Endothelial cell (in vitro differentiated cells): ENCODE results near the gene SLC25A29. TPM values are rescaled to one million over a fixed set of nuclear protein-coding genes. Genes with fewer than 3 reads are reported as not detected.

Experiments used
- DNase-seq: peaks from one replicate; pipeline ENCODE4 v3.0.0; 2021; ENCODE audit warnings: low spot score
- H3K27ac Mint-ChIP-seq: one replicate; pipeline ENCODE4 v1.8.0; 2021; ENCODE audit warnings: mixed read lengths, inconsistent platforms; ENCODE audit not compliant: unreplicated experiment
- H3K27me3 Mint-ChIP-seq: one replicate; pipeline ENCODE4 v1.8.0; 2021; ENCODE audit warnings: mild to moderate bottlenecking, moderate library complexity, mixed read lengths, inconsistent platforms; ENCODE audit not compliant: unreplicated experiment
- H3K36me3 Mint-ChIP-seq: one replicate; pipeline ENCODE4 v1.8.0; 2021; ENCODE audit warnings: mild to moderate bottlenecking, low read depth, mixed read lengths, inconsistent platforms; ENCODE audit not compliant: unreplicated experiment
- H3K4me1 Mint-ChIP-seq: one replicate; pipeline ENCODE4 v1.8.0; 2021; ENCODE audit warnings: mild to moderate bottlenecking, mixed read lengths, inconsistent platforms; ENCODE audit not compliant: unreplicated experiment
- H3K4me3 Mint-ChIP-seq: one replicate; pipeline ENCODE4 v1.8.0; 2021; ENCODE audit warnings: mild to moderate bottlenecking, mixed read lengths, inconsistent platforms; ENCODE audit not compliant: unreplicated experiment
- H3K9me3 Mint-ChIP-seq: one replicate; pipeline ENCODE4 v1.8.0; 2021; ENCODE audit warnings: mixed read lengths, inconsistent platforms; ENCODE audit not compliant: unreplicated experiment
- total RNA-seq: library from RNA; stranded (reverse); fragmentation: NEBNext Ultra II Directional; extraction: Animal tissue kit (Norgen Biotek cat#: 25700); gene quantifications from one replicate; pipeline ENCODE4 v1.2.1, GENCODE V29; 2021; ENCODE audit not compliant: unreplicated experiment
- TF ChIP-seq, protein P1 (sequence below): fragments of 200-600 bp; sonication (generic); IDR thresholded peaks from one replicate; pipeline ENCODE4 v1.5.0; 2021; ENCODE audit warnings: antibody characterized with exemption; ENCODE audit not compliant: unreplicated experiment

Gene SLC25A29
- total RNA-seq, 1 donor from 2014 or later, result 165 TPM

DNA sequence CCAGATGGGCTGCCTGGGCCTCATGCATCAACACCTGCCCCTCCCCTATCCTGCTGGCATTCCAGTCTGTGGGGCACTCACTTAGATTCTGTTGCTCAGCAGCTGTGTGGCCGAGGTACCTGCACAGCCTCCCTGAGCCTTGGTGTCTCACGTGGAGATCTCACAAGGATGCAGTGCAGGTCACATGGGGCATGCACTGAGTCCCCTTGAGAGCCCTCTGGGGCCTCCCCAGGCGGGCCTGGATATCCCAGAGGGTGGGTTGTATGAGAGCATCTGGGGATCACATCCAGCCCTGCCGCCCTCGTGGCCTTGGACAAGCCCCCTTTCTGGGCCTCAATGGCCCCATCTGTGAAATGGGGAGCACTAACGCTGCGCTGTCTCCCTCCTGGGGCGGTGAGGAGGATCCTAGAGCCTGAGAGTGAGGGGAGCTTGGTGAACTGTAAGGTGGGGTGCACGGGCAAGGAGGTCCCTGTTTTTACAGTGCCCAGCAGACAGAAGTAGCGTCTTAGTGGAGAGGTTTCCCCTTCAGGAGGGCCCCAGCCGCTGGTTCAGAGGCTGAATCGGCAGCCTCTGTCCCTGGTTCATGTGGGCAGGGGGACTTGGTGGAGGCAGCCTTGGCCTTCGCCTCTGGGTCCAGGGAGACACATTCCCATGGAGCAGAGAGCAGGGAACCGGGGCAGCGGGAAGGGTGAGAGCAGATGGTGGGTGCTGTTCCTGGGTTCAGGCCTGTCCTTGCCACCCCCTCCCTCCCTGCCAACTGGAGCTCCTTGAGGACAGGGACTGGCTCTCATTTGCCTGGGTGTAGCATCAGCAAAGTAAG, 16.1 kb upstream of the SLC25A29 start:
- H3K4me3 Mint-ChIP-seq, result peak overlapping the region; percentile 56

DNA sequence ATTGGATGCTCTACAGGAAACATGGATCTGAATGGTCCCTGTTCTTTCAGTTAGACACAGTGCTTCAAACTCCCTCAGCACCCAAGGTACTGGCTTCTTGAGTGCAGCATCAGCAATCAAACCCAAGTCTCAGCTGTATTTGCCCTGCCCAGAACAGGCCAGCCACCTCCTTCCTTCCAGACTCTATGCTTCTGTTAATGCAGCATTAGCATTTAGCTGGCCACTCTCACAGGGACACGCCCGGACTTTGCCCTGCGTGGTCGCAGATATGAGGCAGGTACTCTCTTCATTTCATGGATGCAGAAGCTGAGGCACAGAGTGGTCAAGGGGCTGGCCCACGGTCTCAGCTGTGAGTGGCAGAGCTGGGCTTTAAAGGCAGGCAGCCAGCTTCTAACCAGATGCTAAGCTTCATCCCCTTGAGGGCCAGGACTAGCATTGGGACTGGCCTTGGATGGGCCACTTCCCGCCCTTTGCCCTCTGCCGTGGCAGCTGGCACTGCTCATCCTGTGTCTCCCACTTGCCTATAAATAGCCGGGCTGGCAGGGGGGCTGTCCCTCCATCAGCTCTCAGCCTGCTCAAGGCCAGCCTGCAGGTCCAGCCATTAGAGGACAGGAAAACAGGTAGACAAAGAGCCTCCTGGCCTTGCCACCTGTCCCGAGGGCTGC, 15.4 kb upstream of the SLC25A29 start:
- Mint-ChIP-seq H3K27ac (no peak overlapping the region), H3K36me3 (no peaks in the 10 kb centered on the region), H3K27me3 (peaks cover 6% of the 10 kb centered on the region), H3K4me3 (no peak overlapping the region), H3K4me1 (no peaks in the 10 kb centered on the region), H3K9me3 (no peaks in the 10 kb centered on the region)
- TF ChIP-seq, protein P1, sequence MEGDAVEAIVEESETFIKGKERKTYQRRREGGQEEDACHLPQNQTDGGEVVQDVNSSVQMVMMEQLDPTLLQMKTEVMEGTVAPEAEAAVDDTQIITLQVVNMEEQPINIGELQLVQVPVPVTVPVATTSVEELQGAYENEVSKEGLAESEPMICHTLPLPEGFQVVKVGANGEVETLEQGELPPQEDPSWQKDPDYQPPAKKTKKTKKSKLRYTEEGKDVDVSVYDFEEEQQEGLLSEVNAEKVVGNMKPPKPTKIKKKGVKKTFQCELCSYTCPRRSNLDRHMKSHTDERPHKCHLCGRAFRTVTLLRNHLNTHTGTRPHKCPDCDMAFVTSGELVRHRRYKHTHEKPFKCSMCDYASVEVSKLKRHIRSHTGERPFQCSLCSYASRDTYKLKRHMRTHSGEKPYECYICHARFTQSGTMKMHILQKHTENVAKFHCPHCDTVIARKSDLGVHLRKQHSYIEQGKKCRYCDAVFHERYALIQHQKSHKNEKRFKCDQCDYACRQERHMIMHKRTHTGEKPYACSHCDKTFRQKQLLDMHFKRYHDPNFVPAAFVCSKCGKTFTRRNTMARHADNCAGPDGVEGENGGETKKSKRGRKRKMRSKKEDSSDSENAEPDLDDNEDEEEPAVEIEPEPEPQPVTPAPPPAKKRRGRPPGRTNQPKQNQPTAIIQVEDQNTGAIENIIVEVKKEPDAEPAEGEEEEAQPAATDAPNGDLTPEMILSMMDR, result no peak
- no peak for DNase-seq

More for the DNA sequence above, 16.1 kb upstream of the SLC25A29 start:
- Mint-ChIP-seq H3K4me1 (no peaks in the 10 kb centered on the region), H3K9me3 (no peaks in the 10 kb centered on the region), H3K36me3 (no peaks in the 10 kb centered on the region), H3K27ac (no peak overlapping the region), H3K27me3 (peaks cover 10% of the 10 kb centered on the region)
- no peak for DNase-seq
- TF ChIP-seq, protein P1, result no peak

DNA sequence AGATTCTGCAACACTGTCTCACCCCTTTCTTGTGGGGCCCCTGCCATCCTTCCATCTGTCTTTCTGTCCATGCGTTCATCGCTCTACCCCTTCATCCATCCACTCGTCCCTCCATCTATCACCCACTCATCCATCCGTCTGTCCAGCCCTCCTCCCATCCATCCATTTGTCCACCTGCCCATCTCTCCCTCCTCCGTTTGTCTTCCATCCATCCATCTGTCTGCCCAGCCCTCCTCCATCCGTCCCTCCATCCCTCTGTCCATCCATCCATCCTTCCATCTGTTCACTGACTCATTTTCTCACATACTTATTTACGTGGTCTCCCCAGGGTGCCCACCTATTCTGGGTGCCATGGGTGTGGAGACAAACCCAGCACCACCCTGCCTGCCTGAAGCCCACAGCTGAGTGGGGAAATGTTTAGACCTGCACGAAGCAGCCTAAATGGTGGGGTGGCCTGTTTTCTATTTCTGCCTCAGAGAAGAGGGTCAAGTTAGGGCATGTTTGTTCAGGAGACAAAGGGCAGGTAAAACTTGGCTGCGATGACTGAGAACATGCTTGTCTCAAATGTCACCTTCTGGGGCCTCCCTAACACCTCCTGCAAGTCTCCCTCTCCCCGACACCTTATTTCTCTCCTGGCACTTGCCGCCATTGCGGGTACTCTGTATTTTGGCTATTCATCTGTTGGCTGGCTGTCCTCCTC, 14.1 kb upstream of the SLC25A29 start:
- TF ChIP-seq, protein P1, result no peak
- Mint-ChIP-seq H3K36me3 (no peaks in the 10 kb centered on the region), H3K27ac (no peak overlapping the region), H3K27me3 (peaks cover 4% of the 10 kb centered on the region), H3K4me1 (no peaks in the 10 kb centered on the region), H3K4me3 (no peak overlapping the region), H3K9me3 (no peaks in the 10 kb centered on the region)
- DNase-seq, result no peak

DNA sequence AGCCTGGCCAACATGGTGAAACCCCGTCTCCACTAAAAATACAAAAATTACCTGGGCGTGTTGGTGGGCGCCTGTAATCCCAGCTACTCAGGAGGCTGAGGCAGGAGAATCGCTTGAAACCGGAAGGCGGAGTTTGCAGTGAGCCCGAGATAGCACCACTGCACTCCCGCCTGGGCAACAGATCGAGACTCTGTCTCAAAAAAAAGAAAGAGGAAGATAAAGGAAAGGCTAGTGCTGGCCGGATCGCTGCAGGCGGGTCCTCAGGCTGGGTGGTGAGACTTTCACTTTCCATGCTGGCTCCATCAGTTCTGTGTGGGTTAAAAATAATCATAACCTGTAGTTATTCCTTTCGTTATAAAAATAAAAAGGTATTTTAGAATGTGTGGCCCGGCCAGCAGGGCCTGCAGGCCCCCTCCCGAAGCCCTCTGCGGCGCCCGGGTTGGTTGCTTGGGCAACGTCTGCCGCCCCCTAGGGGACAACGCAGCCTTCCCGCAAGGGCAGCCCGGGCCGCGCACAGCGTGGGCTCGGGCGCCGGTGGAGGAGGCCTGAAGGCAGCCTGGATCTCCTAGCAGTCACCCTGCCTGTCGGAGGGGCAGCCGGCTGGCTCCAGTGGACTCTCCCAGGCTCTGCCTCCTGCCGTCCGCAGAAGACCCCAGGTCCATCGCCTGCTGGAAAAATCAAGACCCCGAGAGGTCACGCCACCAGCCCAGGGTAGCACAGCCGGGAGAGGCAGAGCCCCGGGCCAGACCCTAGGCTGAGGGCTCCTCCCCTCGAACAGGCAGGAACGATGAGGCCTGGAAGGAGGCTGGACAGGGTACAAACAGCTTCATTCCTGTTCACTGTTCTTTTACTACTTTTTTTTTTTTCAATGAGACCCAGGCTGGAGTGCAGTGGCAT, 11.9 kb upstream of the SLC25A29 start:
- TF ChIP-seq, protein P1, result peak; percentile 77
- Mint-ChIP-seq H3K36me3 (no peaks in the 10 kb centered on the region), H3K27ac (no peak overlapping the region), H3K4me1 (no peaks in the 10 kb centered on the region), H3K9me3 (no peaks in the 10 kb centered on the region), H3K27me3 (peaks cover 9% of the 10 kb centered on the region), H3K4me3 (no peak overlapping the region)
- peak; percentile 84 for DNase-seq
